Kidney (tissue), 14 donors: ENCODE data around the gene FAM83F. TPM values are rescaled to one million over a fixed set of nuclear protein-coding genes. Genes with fewer than 3 reads are reported as not detected.

Experiments
- DNase-seq, 5 donors: peaks; one replicate each; pipeline ENCODE4 v3.0.0-alpha.2; 2013 to 2020
- FAIRE-seq: peaks from 2 replicates; lab custom pipeline; 2012; peaks lifted over from hg19 to GRCh38; lab: Jason Lieb, UNC
- H3K27ac ChIP-seq, 2 donors: one replicate each; pipeline ENCODE4 v1.7.0; 2013; ENCODE audit warnings: low read depth in 2 of 2, low read length in 2 of 2, inconsistent platforms in 1 of 2
- H3K27me3 ChIP-seq: one replicate; pipeline ENCODE4 v1.7.1; 2013; ENCODE audit warnings: low read length, inconsistent platforms; ENCODE audit not compliant: control insufficient read depth, insufficient read depth
- H3K36me3 ChIP-seq, 3 donors: one replicate each; pipeline versions ENCODE4 v1.7.0 to v1.7.1; 2013; ENCODE audit warnings: low read length in 3 of 3, control low read depth in 1 of 3, inconsistent platforms in 1 of 3; ENCODE audit not compliant: insufficient read depth in 3 of 3, control insufficient read depth in 2 of 3
- H3K4me1 ChIP-seq, 3 donors: one replicate each; pipeline versions ENCODE4 v1.7.0 to v1.7.1; 2013; ENCODE audit warnings: low read length in 3 of 3, inconsistent platforms in 1 of 3, low read depth in 1 of 3; ENCODE audit not compliant: control insufficient read depth in 2 of 3, insufficient read depth in 2 of 3
- H3K4me3 ChIP-seq, 3 donors: one replicate each; pipeline versions ENCODE4 v1.7.0 to v1.8.1; 2013; ENCODE audit warnings: low read length in 3 of 3, control low read depth in 1 of 3, inconsistent platforms in 1 of 3
- H3K9ac ChIP-seq, 3 donors: one replicate each; pipeline versions ENCODE4 v1.7.0 to v1.7.1; 2013; ENCODE audit warnings: low read length in 3 of 3, control low read depth in 1 of 3, inconsistent platforms in 1 of 3
- H3K9me3 ChIP-seq, 3 donors: one replicate each; pipeline versions ENCODE4 v1.7.0 to v1.7.1; 2013; ENCODE audit warnings: low read length in 3 of 3, control low read depth in 1 of 3, inconsistent platforms in 1 of 3; ENCODE audit not compliant: control insufficient read depth in 2 of 3, insufficient read depth in 1 of 3
- intact Hi-C: fragments of 100-400 bp; cut with DNase I; formaldehyde crosslinking; loops from one replicate; pipeline ENCODE4 v1.11.1; 2022
- polyA plus RNA-seq: library from polyadenylated mRNA; stranded (reverse); fragments of 350-450 nt; fragmentation: Illumina TruSeq; extraction: RNeasy Lipid Tissue Mini Kit (QIAGEN cat#74804); gene quantifications from one replicate; pipeline ENCODE4 v1.2.3, GENCODE V29; 2014; ENCODE audit warnings: low read depth, low replicate concordance; ENCODE audit not compliant: insufficient read depth
- total RNA-seq: library from RNA; stranded (reverse); fragmentation: NEBNext Ultra II Directional; extraction: Animal tissue kit (Norgen Biotek cat#: 25700); gene quantifications from one replicate; pipeline ENCODE4 v1.2.1, GENCODE V29; 2021
- TF ChIP-seq, protein P1 (sequence below): IDR thresholded peaks from 3 replicates; pipeline ENCODE4 v1.5.1; 2012; ENCODE audit warnings: mild to moderate bottlenecking, moderate library complexity, borderline replicate concordance; ENCODE audit not compliant: insufficient read depth; ENCODE audit errors: extremely low read depth
- donor health status: control.
- donor health status: control.
- donor health status: control.
- donor health status: control.
- donor health status: control.
- donor health status: DM: yes; HTN: yes; CAD: no.
- donor health status: Normal renal cell carcinoma (clear cell type).

Gene FAM83F
- total and polyA plus RNA-seq, 2 donors from 2014 or later = 6.8 to 13.1 TPM

DNA sequence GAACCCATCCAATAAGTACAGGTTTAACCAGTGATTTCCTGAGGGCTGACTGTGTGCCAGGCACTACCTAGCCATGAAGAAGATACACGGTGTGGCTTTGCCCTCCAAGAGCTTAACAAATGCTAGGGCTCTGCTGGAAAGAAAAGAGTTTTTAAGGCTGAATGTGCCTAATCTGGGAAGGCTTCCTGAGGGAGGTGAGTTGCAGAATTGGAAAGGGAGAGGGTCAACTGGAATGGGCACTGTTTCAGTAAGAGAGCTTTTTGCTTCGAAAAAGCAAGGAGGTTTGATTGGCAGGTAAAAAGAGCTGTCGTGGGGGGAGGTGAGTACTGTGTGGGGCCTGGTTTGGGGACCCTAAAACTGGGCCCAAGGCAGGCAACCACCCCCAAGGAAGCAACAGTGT, 2.7 kb downstream of the FAM83F start:
- intact Hi-C loops = no loop called here
- H3K36me3 ChIP-seq = no peaks in the 10 kb centered on the region
- FAIRE-seq (no peak), DNase-seq (peak in 1 of 5 donors; percentile 5)
- H3K27me3 ChIP-seq = peaks cover 11% of the 10 kb centered on the region
- TF ChIP-seq, protein P1, sequence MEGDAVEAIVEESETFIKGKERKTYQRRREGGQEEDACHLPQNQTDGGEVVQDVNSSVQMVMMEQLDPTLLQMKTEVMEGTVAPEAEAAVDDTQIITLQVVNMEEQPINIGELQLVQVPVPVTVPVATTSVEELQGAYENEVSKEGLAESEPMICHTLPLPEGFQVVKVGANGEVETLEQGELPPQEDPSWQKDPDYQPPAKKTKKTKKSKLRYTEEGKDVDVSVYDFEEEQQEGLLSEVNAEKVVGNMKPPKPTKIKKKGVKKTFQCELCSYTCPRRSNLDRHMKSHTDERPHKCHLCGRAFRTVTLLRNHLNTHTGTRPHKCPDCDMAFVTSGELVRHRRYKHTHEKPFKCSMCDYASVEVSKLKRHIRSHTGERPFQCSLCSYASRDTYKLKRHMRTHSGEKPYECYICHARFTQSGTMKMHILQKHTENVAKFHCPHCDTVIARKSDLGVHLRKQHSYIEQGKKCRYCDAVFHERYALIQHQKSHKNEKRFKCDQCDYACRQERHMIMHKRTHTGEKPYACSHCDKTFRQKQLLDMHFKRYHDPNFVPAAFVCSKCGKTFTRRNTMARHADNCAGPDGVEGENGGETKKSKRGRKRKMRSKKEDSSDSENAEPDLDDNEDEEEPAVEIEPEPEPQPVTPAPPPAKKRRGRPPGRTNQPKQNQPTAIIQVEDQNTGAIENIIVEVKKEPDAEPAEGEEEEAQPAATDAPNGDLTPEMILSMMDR = no peak
- peaks cover 0 to 28% (median 12%) of the 10 kb centered on the region in 3 donors for H3K4me1 ChIP-seq
- peak overlapping the region; percentile 9 to 56 for H3K27ac ChIP-seq
- no peaks in the 10 kb centered on the region for H3K9me3 ChIP-seq
- H3K4me3 ChIP-seq = no peak overlapping the region
- H3K9ac ChIP-seq = no peak overlapping the region

DNA sequence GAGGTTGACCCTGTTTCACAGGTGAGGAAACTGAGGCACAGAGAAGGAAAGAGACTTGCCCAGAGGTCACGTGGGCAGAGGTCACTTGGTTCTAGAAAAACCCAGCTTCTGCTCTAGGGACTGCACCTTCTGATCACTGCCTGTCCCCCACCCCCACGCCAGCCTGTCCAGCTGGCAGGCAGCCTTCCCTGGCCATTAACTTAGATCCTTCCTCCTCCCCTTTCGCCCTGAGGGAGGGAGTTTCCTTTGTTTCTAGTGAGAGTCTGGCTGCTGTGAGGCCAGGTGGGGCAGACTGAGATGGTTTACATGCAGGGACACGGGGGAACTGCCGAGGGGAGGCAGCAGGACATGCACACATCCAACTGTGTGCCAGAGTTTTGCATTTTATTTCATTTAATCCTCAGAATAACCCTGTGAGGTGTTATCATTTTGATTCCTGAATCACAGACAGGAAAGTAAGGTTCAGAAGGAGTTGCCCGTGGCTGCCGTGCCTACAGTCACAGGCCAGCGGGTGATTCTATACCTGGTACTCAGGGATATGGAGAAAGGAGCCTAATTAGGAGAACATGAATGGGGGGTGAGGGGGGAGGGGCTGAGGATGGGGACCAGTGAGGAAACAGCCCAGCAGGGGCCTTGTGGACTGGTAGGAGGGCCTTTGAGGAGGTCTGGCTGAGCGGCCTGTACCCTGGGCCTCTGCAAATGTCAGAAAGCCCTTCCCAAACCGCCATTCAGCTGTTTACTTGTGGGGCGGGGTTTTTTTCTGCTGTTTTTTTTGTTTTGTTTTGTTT, 3.4 kb downstream of the FAM83F start:
- H3K27me3 ChIP-seq = peaks cover 7% of the 10 kb centered on the region
- H3K9ac ChIP-seq = no peak overlapping the region
- intact Hi-C loops = no loop called here
- DNase-seq (peak; percentile 88 to 94 (median 88)), FAIRE-seq (no peak)
- peak overlapping the region; percentile 9 to 56 for H3K27ac ChIP-seq
- TF ChIP-seq, protein P1 = no peak
- no peaks in the 10 kb centered on the region for H3K36me3 ChIP-seq
- H3K4me1 ChIP-seq = peaks cover 0 to 27% (median 12%) of the 10 kb centered on the region in 3 donors
- no peak overlapping the region for H3K4me3 ChIP-seq
- no peaks in the 10 kb centered on the region for H3K9me3 ChIP-seq

DNA sequence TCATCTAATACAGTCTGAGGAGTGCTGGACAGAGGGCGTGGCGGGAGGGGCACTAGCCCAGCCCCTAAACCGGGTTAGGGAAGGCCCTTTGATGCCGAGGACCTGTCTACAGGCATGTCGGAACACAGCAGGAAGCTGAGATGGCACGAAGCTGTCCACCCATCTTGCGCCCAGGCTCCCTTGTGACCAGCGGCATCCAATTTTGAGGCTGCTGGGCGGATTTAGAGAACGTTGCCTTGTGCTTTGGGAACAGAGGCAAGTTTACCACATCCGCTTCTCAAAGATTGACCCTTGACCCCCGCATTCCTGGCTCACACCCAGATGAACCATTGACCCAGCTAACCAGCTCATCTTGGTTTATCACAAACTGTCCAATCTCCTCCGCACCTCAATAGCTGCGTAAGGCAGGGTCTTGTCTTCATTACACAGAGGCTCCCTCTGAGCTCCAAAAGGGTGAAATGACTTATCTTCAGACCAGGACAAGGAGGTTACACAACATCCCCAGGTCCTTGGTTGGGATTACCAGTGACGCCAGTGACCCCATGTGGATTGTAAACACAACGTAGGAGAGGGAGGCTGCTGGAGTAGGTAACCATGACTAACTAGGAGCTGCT, 4.5 kb downstream of the FAM83F start:
- DNase-seq (peak in 1 of 5 donors; percentile 47), FAIRE-seq (no peak)
- H3K27ac ChIP-seq = peak overlapping the region in 1 of 2 donors; percentile 10
- TF ChIP-seq, protein P1 = no peak
- no peak overlapping the region for H3K9ac ChIP-seq
- peaks cover 0 to 27% (median 12%) of the 10 kb centered on the region in 3 donors for H3K4me1 ChIP-seq
- H3K4me3 ChIP-seq = no peak overlapping the region
- H3K36me3 ChIP-seq = no peaks in the 10 kb centered on the region
- intact Hi-C loops = no loop called here
- H3K27me3 ChIP-seq = peaks cover 1% of the 10 kb centered on the region
- H3K9me3 ChIP-seq = no peaks in the 10 kb centered on the region
